ENCODE measurements around the gene RNF14.

DNA sequence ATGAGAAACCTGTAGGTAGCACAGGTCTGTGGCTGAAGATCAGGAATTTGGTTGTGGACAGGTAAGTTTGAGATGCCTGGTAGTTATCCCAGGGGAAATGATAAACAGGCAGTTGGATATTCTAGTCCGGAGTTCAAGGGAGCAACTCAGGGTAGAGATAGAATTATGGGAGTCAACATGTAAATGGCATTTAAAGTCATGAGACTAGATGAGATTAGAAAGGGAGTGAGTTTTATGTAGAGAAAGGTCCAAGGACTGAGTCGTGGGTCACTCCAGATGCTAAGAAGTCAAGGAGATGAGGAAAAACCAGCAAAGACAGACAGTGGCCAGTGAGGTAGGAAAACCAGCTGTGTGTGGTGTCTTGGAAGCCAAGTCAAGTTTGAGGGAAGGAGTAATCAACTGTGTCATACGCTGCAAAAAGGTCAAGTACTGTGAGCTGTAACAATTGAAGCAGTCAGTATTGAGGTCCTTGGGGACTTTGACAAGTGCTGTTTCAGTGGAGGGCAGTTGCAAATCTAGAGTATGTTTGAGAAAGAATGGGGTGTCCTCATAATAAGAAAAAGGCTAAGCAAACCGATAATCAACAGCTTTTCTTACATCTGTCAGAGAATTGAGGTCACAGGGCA is 25.7 kb downstream of the RNF14 start:
- no peak for TF ChIP-seq POLR2A (IDR thresholded peaks at IDR 0.05; ENCODE audit: low read depth, low read length)
- TF ChIP-seq SMC3 (IDR thresholded peaks at IDR 0.05; ENCODE audit: borderline replicate concordance, low read length): no peak
- no peak for TF ChIP-seq HDAC2 (IDR thresholded peaks at IDR 0.05)
- TF ChIP-seq TCF7 (IDR thresholded peaks at IDR 0.05; ENCODE audit: borderline replicate concordance): no peak
- TF ChIP-seq KDM1A (IDR thresholded peaks at IDR 0.05; ENCODE audit: borderline replicate concordance): no peak
